DOHH2 (cell line): ENCODE measurements around the gene FGA.

ENCODE experiments used
- H3F3A ChIP-seq: fragments of 200-600 bp; sonication (generic), shearing (Covaris generic); 2 replicates; pipeline ENCODE4 v1.6.0; 2016; ENCODE audit warnings: antibody characterized with exemption, mild to moderate bottlenecking; ENCODE audit not compliant: control insufficient read depth, insufficient read depth
- H3K27ac ChIP-seq: fragments of 200-600 bp; sonication (generic); 2 replicates; pipeline ENCODE4 v1.5.1; 2014; ENCODE audit warnings: low read depth, mild to moderate bottlenecking, low read length, moderate library complexity
- H3K27me3 ChIP-seq: fragments of 200-600 bp; sonication (generic); 2 replicates; pipeline ENCODE4 v1.6.1; 2014; ENCODE audit warnings: mild to moderate bottlenecking, low read length, mixed read lengths; ENCODE audit not compliant: control insufficient read depth
- H3K36me3 ChIP-seq: fragments of 200-600 bp; sonication (generic); 2 replicates; pipeline ENCODE4 v1.6.1; 2014; ENCODE audit warnings: mild to moderate bottlenecking, low read length, moderate library complexity, mixed read lengths; ENCODE audit not compliant: control insufficient read depth
- H3K4me1 ChIP-seq: fragments of 200-600 bp; sonication (generic); 2 replicates; pipeline ENCODE4 v1.6.1; 2014; ENCODE audit warnings: mild to moderate bottlenecking, low read length, mixed read lengths; ENCODE audit not compliant: control insufficient read depth
- H3K4me2 ChIP-seq: fragments of 200-600 bp; sonication (generic); 2 replicates; pipeline ENCODE4 v1.6.0; 2014; ENCODE audit warnings: mild to moderate bottlenecking, low read length, moderate library complexity
- H3K4me3 ChIP-seq: fragments of 200-600 bp; sonication (generic); 2 replicates; pipeline ENCODE4 v1.5.1; 2014; ENCODE audit warnings: mild to moderate bottlenecking, low read length, mixed read lengths
- H3K79me2 ChIP-seq: fragments of 200-600 bp; sonication (generic); 2 replicates; pipeline ENCODE4 v1.6.1; 2014; ENCODE audit warnings: mild to moderate bottlenecking, low read length, mixed read lengths; ENCODE audit not compliant: control insufficient read depth
- H3K9me2 ChIP-seq: fragments of 200-600 bp; sonication (generic); replicated peaks from 2 replicates; pipeline ENCODE4 v1.6.1; 2014; ENCODE audit warnings: mild to moderate bottlenecking, low read length, mixed read lengths; ENCODE audit not compliant: control insufficient read depth
- H3K9me3 ChIP-seq: fragments of 200-600 bp; sonication (generic); 2 replicates; pipeline ENCODE4 v1.6.1; 2014; ENCODE audit warnings: antibody characterized with exemption, low read length, mixed read lengths; ENCODE audit not compliant: control insufficient read depth, insufficient read depth
- H4K20me1 ChIP-seq: fragments of 200-600 bp; sonication (generic); 2 replicates; pipeline ENCODE4 v1.6.0; 2014; ENCODE audit warnings: low read depth, mild to moderate bottlenecking, antibody characterized with exemption, low read length, moderate library complexity; ENCODE audit not compliant: control insufficient read depth, insufficient read depth
- CTCF ChIP-seq: fragments of 200-600 bp; sonication (generic); IDR thresholded peaks from one replicate; pipeline ENCODE4 v1.5.1; 2014; ENCODE audit warnings: antibody characterized with exemption, mild to moderate bottlenecking, low read depth, low read length; ENCODE audit not compliant: poor library complexity, severe bottlenecking
- EZH2phosphoT487 ChIP-seq: fragments of 200-600 bp; sonication (generic); IDR thresholded peaks from 2 replicates; pipeline ENCODE4 v1.6.1; 2017; ENCODE audit warnings: borderline replicate concordance, mild to moderate bottlenecking, antibody characterized with exemption, low read length, moderate library complexity, mixed read lengths

Gene FGA

GRCh38 chr4:154618708-154619315 is 28.3 kb upstream of the FGA start:
- no peak overlapping the region for H3K4me2 ChIP-seq
- no peak overlapping the region for H3K4me3 ChIP-seq
- no peaks in the 10 kb centered on the region for H3K9me3 ChIP-seq
- no peak overlapping the region for H3K27ac ChIP-seq
- 0 out of 2 replicates have a peak, but pooled peaks cover 8% of the 10 kb centered on the region for H3K27me3 ChIP-seq
- no peaks in the 10 kb centered on the region for H3F3A ChIP-seq
- H4K20me1 ChIP-seq: no peaks in the 10 kb centered on the region
- no peaks in the 10 kb centered on the region for H3K79me2 ChIP-seq
- H3K36me3 ChIP-seq: no peaks in the 10 kb centered on the region
- H3K4me1 ChIP-seq: no peaks in the 10 kb centered on the region
- no peaks in the 10 kb centered on the region for H3K9me2 ChIP-seq
- no peak for TF ChIP-seq EZH2phosphoT487
- TF ChIP-seq CTCF: peak; percentile 67

- Histone ChIP-seq H3K4me1 (no peaks in the 10 kb centered on the region), H3K4me2 (no peak overlapping the region), H3K36me3 (no peaks in the 10 kb centered on the region), H3K27me3 (0 out of 2 replicates have a peak, but pooled peaks cover 8% of the 10 kb centered on the region), H3F3A (no peaks in the 10 kb centered on the region), H3K27ac (no peak overlapping the region), H3K4me3 (no peak overlapping the region), H4K20me1 (no peaks in the 10 kb centered on the region), H3K9me3 (no peaks in the 10 kb centered on the region), H3K9me2 (no peaks in the 10 kb centered on the region), H3K79me2 (no peaks in the 10 kb centered on the region)
- TF ChIP-seq CTCF: no peak
- no peak for TF ChIP-seq EZH2phosphoT487
Measured at GRCh38 chr4:154617820-154618317, 27.3 kb upstream of the FGA start.

GRCh38 chr4:154616731-154617130 is 26.2 kb upstream of the FGA start:
- H3K4me3 ChIP-seq: no peak overlapping the region
- H3K27ac ChIP-seq: no peak overlapping the region
- TF ChIP-seq EZH2phosphoT487: no peak
- no peak for TF ChIP-seq CTCF
- no peaks in the 10 kb centered on the region for H3K4me1 ChIP-seq
- H4K20me1 ChIP-seq: no peaks in the 10 kb centered on the region
- H3K36me3 ChIP-seq: no peaks in the 10 kb centered on the region
- 0 out of 2 replicates have a peak, but pooled peaks cover 11% of the 10 kb centered on the region for H3K27me3 ChIP-seq
- H3K79me2 ChIP-seq: no peaks in the 10 kb centered on the region
- H3K9me2 ChIP-seq: no peaks in the 10 kb centered on the region
- no peak overlapping the region for H3K4me2 ChIP-seq
- no peaks in the 10 kb centered on the region for H3F3A ChIP-seq
- no peaks in the 10 kb centered on the region for H3K9me3 ChIP-seq
